HG03135 (cell line): ENCODE results near the gene PPP1R2B.
A peak's percentile ranks its signal among the peaks of the same experiment; 100 is the strongest.
"Not testable (repeated sequence)": the region's sequence is repeated elsewhere in the genome, so short reads cannot be mapped to it uniquely, and the experiment has no call there.

Experiments
- ATAC-seq: cut with Tn5 transposase; IDR thresholded peaks from one replicate; pipeline ENCODE4 v1.9.1; 2021; ENCODE audit warnings: mild to moderate bottlenecking, moderate library complexity; ENCODE audit not compliant: unreplicated experiment

The PPP1R2B gene

DNA sequence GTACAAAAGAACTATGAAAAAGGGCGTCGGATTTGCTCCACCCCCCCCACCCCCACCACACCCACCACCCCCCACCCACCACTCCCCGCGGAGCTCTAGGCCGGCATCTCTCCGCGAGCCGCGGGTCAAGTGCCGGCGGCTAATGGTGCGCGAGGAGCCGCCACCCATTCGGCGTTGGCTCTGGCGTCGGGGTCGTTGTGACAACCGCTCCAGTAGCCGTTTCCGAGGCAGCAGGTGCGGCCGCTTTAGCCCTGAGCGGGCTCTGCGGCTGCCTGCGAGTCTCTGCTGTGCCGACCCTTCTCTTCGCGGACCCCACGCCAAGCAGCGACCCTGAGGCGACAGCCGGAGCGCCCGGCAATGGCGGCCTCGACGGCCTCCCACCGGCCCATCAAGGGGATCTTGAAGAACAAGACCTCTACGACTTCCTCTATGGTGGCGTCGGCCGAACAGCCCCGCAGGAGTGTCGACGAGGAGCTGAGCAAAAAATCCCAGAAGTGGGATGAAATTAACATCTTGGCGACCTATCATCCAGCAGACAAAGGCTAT is at the start of gene PPP1R2B:
PPP1R2B (plus strand) TSS at position 90 of the 546 bp plus-strand sequence; CDS start at position 358, 268 bp downstream.
- no peak for ATAC-seq

DNA sequence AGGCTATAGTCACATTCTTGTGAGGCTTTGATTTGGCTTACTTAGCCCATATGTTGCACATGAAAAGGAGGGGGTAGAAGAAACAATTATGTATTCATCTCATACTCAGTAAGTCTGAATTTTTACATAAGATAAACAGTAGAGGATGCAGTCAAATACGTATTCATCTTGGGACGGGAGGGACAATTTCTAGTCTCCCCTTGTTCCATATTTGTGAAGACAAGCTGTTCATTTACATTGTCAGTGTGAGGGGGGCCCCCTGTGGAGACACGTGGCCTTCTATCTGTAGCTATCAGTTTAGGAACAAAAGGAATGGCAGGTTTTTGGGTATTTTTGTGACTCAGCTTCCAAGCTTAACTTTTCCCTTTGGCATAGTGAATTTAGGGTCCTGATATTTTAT is 49.2 kb upstream of the PPP1R2B start:
- ATAC-seq = no peak

DNA sequence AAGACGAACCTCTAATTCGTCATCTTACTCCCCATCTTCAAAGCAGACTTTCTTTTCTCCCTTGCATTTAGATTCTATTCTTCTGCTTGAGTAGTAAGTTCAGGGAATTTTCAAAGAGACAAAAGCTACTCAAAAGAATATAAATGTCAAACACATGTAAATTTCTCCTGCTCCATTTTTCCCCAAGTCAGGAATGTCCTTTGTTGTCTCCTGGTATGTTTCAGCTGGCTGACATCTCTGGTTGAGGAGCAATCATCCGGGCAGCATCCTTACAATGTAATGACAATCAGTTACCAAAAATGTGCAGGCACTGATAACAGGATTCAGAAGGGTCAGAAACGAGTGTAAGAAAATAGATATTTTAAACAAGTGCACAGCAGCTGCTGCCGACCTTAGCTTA is 47.6 kb upstream of the PPP1R2B start:
- no peak for ATAC-seq

DNA sequence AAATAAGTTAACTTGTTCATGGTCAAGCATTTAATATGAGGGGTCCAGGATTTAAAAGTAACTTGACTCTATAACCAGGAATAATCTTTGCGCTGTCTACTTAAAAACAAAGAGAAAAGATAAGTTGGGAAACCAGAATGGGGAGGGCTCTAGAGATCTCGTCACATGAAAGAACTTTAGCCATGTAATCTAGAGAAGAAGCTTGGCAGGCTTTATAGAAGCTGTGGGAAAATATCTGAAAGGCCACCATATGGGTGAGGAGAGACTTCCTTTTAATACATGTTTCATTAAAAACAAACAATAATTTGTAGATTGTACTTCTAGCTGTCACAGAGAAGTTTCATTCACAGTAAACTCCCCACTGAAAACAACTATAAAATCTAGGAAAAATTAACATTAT is 46.7 kb upstream of the PPP1R2B start:
- no peak for ATAC-seq

DNA sequence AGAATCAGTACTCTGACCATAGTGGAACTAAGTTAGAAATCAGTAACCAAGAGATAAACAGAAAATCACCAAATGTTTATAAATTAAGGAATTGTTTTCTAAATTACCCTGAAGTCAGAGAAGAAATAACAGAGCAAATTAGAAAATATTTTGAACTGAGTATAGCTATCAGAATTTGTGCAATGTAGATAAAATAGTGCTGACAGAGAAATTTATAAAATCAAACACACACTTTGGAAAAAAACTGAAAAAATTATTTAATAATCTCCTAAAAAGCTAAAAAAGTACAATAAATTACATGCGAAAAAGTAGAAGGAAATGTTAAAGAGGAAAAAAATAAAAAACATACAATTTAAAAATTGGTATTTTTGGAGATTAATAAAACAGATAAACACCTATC is 37.1 kb upstream of the PPP1R2B start:
- ATAC-seq = no peak

DNA sequence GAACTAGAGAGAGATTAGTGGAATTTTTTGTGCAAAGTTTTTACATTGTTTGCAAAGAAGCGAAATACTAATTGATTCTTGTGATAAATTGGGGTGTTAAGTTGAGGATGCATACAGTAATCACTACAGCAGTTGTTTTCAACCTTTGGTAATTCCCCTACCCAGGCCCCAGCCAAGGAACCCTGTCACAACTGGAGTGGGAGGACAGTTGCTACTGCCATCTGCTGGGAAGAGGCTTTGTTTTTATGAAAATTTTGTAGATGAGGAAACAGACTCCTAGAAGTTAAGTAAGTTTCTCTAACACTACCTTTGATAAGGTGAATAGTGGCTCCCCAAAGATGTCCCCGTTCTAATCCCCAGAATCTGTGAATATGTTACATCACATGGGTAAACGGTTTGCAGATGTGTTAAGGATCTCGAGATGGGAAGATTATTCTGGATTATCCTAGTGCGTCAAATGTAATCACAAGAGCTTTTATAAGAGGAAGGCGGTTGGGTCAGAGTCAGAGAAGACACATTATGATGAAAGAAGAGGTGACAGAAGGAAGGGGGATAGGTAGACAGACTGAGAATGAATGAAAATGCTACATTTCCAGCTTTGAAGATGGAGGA is 34.0 kb upstream of the PPP1R2B start:
- no peak for ATAC-seq

DNA sequence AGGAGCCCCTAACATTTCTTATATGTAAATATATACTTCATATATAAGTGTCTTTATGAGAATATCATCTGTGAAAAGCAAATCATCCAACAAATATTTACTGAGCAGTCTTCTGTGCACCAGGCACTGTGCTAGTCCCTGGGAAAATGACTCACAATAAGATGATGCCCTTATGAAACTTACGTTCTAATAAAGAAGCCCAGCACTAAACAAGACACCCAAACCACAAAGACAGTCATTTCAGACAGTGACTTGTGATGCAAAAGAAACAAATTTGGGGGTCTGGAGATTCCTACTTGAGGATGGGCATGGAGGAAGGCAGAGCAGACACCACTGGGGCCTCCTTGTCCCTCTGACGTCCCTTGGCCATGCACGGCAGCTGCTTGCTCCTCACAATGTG is 30.6 kb upstream of the PPP1R2B start:
- ATAC-seq = no peak

DNA sequence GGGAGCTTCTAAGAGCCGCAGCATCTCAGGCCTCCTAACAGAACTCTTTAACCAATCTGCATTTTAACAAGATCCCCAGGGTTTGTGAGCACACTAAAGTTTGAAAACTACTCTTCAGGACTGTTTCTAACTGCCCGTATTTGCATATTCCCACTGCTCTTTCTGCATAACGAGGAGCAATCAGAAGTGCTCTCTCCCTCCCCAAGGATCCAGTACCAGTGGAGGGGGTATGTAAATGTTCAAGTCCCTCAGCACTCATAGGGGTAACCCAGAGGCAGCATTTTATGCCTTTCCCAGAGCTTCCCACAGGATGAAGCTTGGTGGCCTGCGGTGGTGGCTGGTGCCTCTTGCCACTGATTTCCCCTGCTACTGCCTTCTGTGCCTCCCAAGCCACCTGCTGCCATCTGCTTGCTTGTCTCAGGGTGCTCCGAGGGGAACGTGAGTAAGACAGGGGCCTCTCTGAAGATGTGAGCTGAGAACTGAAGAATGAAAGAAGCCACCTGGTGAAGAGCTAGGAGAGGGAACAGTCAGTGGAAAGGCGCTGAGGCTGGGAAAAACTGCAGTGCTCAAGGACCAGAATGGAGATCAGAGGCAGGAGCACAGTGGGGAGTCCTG is 30.0 kb upstream of the PPP1R2B start:
- no peak for ATAC-seq

DNA sequence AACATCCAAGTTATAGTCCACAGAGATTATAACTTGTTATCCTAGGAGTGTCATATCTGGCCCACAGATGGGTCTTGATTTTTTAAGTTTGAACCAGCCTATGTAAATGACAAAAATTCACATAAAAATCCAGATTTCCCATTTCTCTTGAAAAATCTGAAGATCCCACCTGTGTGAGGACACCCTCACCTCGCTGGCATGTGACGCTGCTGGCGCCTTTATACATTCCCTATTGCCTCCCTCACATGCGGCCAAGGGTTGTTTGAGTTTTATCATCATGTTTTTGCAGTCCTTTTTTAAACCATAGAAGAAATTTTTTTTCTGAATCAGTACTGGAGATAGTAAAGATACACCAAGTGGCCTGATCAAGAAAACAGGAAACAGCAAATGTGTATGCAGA is 25.9 kb upstream of the PPP1R2B start:
- ATAC-seq = no peak

DNA sequence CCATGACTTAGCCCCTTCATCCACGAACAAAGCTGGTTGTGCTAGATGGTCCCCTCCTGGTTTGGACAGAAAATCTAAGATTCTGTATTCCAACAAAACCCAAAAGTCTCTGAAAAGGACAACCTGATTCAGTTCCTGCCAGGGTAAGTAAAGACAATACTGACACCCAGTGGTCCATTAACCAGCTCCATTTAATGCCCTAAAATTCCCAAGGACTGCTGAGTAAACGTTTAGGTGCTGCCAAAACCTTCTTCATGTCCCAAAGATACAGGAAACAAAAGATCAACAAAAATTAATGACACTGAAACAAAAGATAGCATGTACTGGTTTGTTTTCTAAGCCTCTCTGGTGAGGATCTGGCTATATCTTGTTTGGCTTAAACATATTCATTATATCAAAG is 25.3 kb upstream of the PPP1R2B start:
- ATAC-seq = no peak

DNA sequence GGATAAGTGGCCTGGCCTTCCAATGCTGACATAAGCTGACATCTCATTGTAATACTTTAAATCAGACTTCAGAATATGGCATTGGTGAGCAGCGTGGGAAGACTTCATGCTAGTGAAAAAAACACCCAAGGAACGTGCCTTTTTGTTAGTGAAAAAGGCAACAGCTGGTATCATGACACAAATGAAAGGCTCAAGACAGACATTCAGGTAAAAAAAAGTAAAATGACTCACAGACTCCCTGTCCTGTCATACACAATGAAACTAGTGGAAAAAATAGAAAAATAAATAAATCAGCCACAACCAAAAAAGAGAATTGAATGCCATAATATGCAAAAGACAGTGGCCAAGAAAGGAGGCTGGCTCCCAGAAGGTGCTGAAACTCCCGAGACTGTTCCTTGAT is 24.4 kb upstream of the PPP1R2B start:
- ATAC-seq = no peak

DNA sequence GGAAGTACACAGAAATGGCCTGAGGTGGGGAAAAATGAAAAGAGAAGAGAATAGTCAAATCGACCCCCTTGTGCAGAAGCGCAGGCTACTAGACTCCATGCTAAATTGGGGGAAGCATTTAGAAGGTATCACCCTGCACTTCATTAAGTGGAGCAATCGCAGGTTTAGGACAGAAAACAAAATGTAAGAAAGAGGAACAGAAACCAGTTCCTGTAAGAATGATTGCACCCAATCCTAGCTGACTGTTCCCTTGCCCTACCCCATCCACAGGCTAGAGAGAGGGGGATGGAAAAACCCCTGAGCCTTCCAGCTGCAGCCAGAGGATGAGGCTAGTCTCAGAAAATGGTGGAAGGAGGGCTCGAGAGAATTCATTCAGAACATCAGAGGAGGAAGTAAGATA is 23.9 kb upstream of the PPP1R2B start:
- ATAC-seq = peak; percentile 80

DNA sequence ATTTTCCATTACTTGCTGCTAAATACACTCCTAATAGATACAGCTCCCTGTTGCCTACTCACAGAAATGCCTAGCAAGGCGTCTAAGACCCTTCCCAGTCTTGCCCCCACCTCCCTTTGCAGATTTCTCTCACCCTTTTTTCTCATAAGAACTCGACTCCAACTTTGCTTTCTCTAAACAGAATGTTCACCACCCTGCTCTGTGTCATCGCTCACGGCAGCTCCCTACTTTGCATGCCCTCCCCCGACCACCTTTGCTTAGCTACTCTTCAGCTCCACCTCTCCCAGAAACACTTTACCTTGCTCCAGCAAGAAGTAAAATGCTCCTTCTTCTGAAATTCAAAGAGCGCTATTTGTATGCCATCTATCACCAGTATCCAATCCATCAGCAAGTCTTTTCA is 15.2 kb upstream of the PPP1R2B start:
- ATAC-seq = no peak

DNA sequence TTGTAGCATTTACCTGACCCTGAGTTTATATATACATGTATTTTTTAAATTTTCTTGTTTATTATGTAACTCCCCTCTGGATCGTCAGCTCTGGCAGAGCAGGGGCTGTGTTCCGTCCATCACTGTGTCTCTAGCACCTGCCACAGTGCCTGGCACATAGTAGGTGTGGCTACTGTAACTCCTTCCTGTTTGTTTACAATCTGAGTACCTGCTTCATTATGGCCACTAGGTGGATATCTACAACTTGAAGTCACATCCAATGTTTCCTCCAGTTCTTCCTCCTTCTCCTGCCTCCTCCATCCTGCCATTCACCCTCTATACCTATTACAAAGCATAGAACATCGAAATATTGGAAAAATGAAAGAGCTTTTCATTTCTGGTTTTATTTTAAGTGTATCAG is 14.2 kb upstream of the PPP1R2B start:
- no peak for ATAC-seq

DNA sequence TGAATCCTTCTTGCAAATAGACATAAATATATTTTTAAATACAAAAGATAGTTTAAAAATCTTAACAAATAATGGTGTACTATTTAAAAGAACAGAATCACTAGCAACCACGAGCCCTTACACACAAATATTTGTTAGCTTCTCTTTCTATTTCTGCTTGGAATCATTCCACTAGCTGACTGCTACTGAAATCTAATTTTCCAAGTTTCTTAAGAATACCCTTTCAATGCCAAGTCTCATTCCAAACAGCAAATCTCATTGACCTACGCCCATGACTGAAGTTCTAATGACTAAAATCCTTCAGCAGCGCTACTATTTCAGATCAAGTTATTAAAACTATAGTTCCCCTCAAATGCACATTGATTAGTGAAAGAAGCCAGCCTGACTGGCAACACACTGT is 13.2 kb upstream of the PPP1R2B start:
- ATAC-seq = no peak

DNA sequence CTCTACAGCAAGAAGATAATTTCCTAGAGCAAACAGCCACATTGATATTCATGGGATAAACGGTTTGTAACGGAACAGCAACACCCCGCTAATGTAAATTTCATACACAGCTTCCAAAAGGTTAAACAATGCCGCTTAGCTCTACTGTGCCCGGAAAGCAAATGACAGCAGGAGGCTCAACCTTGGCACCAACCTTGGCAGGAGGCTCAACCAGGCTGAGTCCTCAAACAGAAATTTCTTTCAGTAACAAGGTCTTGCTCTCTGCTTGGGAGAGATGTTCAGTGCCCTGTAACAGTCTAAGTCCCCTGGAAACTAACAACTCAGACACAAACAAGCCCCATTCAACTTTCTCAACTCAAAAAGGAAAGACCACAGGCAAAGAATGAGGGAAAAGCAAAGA is 11.1 kb upstream of the PPP1R2B start:
- no peak for ATAC-seq

DNA sequence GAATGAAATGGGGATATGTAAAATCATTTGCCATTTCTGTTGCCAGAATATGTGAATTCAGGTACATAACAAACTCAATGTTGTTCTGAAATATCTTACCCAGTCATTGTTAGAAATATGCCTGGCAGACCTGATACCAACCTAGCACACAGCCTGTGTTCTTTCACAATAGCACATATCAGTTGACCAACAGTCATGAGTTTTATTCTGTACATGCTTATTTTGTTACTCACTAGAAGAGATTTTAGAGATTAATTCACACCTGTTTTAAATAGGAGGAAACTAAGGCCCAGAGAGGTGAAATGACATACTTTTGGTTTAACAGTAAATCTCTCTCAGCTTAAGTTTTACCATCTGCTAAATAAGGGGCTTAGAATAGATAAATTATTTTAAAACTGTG is 8.4 kb upstream of the PPP1R2B start:
- no peak for ATAC-seq

DNA sequence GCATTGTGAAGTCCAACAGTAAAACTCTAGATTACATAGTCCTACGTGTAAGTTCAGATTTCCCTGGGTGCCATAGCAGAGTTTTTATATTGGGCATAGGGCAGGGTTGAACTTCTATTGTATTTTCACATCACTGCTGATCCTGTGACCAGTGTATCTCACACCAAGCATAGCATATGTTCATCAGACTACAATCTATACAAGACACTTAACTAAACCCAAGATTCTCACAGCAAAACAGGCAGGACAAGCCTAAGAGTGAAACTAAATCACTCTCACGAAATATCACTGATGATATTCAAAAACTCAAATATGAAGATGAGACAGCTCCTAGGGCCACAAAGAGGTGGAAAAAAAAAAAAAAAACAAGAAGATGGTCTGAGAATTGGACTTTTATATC is 3.2 kb upstream of the PPP1R2B start:
- no peak for ATAC-seq

DNA sequence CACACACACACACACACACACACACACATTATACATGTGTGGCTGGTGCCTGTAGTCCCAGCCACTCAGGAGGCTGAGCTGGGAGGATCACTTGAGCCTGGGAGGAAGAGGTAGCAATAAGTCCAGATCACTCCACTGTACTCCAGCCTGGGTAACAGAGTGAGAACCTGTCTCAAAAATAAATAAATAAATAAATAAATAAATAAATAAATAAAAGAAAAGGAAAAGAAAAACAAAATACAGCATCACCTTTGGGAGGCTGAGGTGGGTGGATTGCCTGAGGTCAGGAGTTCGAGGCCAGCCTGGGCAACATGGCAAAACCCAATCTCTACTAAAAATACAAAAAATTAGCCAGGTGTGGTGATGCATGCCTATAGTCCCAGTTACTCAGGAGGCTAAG is 1.6 kb upstream of the PPP1R2B start:
- ATAC-seq = not testable (repeated sequence)

DNA sequence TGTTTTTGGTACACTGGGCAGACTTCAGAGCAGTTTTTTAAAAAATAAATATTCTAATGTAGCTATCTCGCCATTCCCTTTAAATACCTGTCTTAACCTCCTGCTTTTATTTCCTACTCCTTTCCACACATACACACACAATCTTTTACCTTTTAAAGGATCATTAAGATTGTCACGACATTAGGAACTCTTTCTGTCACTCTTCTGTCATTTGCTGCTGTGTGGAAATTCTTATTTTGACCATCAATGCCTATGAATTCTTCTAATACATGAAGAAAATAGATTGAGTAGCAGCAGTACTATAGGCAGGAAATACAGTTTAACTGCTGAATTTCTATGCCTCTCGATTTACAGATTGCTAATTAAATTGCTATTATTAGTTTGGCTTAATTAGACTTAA is 1.8 kb downstream of the PPP1R2B start:
- no peak for ATAC-seq

DNA sequence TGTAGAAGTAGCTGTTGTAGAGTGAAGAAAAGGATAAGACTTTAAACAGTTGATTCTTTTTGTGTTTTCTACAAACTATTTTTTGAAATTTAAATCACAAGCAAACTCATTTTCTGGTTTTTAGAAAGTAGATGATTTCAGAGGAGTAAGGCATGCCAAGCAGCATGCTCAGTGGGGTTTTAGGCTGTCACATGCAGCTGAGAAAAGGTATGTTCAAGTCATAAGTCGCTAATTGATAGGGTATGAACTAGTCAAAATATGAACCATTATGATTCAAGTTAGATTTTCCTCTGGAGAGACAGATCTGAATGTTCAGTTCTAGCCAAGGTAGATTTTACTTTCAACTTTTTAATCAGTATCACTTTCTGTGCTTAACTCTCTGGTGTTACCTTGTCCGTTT is 3.0 kb downstream of the PPP1R2B start:
- ATAC-seq = not testable (repeated sequence)

DNA sequence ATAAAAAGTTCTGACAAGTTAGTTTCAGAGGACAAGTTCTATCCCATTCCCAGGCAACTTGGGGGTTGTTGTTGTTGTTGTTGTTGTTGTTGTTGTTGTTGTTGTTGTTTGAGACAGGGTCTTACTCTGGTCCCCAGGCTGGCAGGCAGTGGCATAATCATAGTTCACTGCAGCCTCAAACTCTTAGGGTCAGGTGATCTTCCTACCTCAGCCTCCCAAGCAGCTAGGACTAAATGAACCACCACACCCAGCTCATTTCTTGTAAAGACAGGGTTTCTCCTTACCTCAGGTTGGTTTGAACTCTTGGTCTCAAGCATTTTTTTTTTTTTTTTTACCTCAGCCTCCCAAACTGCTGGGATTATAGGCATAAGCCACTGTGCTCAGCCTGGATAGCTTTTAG is 15.3 kb downstream of the PPP1R2B start:
- ATAC-seq = no peak

DNA sequence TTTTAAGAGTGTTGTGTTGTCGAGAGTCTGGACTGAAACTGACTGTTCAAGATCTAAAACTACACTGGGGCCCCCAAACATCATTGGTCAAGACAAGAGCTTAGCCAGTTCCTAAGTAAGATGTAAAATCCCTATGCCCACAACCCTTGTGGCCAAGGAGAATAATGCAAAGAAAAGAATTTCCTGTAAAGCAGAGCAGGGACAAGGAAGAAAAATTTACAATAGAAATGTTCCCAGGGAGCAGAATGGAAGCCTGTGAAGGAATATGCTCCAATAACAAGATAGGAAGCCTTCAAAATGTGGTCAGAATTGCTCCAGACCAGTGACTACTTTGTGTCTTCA is 20.4 kb downstream of the PPP1R2B start:
- ATAC-seq = no peak
